Hematopoietic multipotent progenitor cell treated with erythropoietin and hydrocortisone succinate and interleukin-3 and kit ligand, for 6 days (in vitro differentiated cells): ENCODE data around the gene RRP9.

Experiments used
- DNase-seq: peaks from one replicate; pipeline ENCODE4 v3.0.0-alpha.2; 2015

RRP9 gene

GRCh38 chr3:51970606-51971300, 29.0 kb upstream of the RRP9 start:
- DNase-seq: no peak

DNA sequence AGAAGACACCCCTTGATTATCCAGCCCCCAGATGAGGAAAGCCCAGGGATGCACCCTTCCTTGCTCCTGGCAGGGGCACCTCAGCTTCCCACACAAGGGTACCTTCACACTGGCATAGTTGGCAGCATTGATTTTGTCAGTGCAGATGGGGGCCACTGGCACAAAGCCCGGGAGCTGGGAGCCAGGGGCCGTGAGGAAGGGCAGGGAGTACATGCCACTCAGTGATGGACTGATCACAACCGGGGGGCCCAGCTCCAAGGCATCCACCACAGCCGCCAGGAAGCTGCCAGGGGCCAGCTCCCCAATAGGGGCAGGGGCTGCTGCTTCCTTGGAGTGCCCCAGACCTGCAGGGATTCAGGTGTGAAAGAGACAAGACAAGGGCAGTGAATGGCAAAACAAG, 28.1 kb upstream of the RRP9 start:
- DNase-seq: no peak

GRCh38 chr3:51968883-51969678, 27.4 kb upstream of the RRP9 start:
- no peak for DNase-seq

DNA sequence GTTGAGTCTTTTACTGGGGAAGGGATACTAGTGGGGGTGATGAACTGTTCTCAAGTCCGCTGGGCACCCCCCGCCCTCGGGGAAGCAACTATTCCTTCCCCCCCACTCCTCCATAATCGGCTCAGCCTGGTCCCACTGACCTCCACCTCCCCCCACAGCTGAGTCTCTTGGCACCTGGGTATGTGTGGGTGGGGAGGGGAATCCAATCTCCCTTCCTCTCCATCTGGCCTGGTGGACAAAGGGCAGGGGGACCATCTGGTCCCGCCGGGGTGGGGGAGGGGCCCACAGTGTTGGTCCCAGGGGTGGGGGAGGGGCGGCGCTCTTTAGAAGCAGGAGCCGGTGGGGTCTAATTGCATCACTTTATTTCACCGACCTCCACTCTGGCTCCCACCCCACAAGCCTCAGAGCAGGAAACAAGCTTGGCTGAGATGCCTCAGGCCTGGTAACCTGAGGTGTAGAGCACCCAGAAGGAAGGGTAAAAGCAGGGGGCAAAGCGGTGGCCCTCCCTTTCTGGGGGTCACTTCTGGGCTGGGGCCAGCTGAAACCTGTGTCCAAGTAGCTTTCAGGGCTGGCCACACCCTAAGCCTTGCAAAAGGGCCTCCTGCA, 26.6 kb upstream of the RRP9 start:
- no peak for DNase-seq

GRCh38 chr3:51967384-51968169, 25.9 kb upstream of the RRP9 start, which contains the start of gene PCBP4:
TSS of gene PCBP4 (minus strand) at chr3:51967454. CDS start at chr3:51961240, 6,214 bp downstream.
- DNase-seq: peak; percentile 51

DNA sequence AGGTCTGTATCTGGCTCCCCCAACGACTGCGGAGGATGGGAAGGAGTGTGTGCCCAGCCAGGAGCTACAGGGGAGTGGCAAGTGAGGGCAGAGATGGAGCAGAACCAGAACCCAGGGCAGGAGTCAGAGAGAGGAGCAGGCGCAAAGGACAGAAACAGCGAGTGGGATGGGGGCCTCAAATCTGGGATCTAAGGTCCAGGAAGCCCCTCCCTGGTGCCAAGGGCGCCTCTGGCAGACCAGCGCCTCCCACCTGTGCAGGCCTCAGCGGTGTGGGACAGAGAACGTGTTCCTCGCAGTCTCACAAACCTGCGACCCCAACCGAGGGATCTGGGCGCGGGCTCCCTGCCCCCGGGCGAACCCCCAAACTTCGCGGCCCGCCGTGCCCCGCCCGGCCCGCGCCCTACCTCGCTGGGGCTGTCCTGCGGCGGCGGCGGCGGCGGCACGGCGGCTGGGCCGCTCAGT, 25.2 kb upstream of the RRP9 start:
- DNase-seq: no peak

DNA sequence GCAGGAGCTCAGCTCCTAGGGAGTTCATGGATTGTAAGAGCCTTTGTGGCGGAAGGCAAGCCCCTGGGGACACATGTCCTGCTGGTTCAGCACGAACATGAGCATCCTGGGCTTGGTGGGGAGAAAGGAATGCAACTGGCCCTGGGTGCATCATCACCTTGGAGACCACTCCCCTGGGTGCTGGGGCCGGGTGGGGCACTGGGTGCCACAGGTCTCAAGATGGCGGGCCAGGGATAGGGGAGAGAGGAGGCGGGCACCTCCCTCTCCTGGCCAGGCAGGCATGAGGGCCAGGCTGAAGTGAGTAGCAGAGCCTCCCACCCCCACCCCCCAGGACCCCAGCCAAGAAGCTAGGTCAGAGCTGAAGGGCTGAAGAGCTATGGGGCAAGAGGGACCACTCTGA, 24.8 kb upstream of the RRP9 start:
- DNase-seq: no peak

GRCh38 chr3:51966016-51966415, 24.3 kb upstream of the RRP9 start:
- DNase-seq: no peak

DNA sequence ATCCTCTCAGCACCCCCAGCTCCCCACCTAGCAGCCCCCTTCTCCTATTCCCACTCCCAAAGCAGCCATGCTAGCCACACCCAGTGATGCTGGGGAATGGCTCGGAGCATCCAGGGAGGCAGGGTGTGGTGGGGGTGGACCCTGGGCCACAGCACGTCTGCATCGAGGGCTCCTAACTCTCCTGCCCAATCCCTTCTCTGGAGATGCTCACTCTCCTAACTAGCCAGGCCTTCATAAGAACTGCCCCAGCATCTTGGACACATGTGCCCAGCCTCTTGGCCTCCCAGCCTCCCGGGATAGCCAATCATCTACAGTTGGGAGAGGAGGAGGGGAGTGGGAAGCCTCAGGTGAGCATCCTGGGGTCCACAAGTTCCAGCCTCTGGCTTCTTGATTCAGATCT, 22.8 kb upstream of the RRP9 start:
- DNase-seq: no peak

DNA sequence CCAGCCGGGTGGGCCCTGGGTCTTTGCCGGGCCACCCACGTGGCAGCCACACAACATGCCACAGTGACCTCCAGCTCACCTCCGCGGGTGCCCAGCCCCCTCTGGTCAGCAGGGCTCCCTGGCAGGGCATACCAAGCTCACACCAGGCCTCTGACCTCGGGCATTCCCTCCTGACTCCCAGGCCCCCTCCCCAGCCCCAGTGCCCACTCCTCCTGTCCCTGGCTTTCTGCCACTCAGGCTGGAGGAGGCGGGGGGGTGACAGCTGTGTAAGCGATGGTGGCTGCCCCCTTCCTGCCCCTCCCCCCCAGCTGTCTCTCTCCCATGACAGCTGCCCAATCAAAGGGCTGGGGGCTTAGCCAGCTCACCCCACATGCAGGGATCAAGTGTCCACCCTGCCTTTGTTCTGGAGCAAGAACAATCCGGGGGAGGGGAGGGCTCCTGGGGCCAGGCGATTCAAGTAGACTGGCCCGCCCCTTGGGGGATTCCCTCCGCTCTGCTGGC, 22.3 kb upstream of the RRP9 start:
- no peak for DNase-seq

DNA sequence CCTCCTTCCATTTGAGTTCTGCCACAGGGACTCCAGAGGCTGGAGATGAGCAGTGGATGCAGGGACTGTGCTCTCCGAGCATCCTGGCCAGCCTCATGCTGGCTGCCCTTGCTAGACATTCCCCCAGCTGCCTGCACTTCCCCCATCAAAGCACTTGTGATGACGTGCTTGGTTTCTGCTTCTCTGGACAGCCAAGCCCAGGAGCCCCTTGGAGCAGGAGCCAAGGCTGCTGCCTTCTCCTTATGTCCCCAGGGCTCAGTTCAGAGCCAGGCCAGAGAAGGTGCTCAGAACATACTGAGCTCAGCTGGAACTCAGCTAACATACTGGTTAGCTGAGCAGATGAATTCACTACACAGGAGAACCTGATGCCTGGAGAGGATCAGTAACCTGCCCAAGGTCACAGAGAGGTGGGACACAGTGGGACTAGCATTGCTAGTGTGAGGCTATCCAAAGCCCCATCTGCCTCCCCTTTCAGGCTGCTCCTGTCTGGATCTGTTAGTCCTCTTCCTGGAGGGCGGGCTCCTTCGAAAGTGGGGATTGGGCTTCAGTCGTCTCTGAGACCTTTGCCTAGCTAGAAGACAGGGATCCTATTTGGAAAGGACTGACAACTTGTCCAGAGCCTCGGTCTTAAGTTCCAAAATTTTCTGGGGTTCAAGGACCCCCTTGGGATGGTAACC, 21.3 kb upstream of the RRP9 start:
- DNase-seq: no peak

DNA sequence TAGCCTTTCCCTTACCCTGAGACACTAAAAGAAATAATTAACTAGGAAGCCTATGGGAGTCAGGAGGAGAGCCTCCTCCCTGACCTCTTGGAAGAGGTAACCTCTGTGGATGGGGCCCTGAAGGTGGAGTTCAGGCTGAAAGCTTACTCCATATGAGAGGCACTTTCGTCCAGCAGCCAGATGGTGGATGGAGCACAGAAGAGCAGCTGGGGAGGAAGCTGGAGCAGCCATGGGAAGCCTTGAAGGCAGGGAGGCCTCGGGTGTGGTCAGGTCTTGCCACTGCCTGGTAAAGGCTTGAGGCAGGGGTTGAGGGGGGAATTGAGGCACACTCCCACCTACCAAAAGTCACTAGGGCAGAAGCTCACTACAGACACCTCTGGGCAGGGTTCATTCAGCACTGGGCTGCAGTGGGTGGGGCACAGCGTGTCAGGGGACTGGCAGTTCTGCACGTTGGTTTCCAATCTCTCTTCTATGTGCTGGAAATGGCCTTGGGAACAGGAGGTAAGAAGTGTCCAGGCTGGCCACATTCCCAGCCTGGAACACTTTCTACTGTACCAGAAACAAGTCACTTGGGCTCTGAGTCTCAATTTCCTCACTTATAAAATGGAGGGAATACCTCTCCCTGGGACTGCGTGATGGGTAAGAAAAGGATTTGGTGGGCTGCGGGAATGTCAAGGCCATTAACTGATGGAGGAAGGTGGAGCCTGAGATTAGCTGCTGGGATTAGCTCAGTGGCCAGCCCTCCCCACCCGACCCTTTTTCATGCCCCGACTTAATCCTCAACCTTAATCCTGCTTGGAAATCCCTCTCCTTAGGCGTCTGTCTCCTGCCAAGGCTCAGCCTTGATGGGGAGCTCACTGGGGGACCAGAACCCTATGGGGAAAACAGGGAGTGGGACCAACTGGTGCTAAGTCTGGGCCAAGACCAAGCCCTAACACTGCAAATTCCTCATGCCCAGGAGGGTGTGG, 20.2 kb upstream of the RRP9 start:
- DNase-seq: no peak

DNA sequence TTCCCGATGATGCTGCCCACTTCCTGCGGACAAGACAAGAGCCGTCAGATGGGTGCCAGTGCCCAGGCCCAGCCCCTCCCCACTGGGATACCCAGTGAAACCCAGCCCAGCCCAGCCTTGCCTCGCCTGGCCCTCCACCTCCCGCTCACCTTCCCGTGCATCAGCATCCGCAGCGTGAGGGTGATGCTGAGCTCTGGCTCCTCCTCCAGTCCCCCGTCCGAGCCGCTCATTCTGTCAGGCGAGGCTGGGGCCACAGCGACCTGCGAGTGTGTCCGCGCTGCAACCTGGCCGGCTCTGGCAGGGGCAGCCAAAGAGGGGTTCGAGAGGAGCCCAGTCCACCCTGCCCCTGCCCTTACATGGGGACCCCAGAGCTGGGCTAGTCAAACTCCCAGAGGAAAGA, 19.3 kb upstream of the RRP9 start:
- no peak for DNase-seq

GRCh38 chr3:51960386-51960785, 18.7 kb upstream of the RRP9 start:
- DNase-seq: no peak

GRCh38 chr3:51959651-51960050, 17.9 kb upstream of the RRP9 start:
- DNase-seq: no peak

- DNase-seq: no peak
These were observed 17.2 kb upstream of the RRP9 start for GRCh38 chr3:51958603-51959521.

- no peak for DNase-seq
These were observed 16.0 kb upstream of the RRP9 start for GRCh38 chr3:51957520-51958205.

DNA sequence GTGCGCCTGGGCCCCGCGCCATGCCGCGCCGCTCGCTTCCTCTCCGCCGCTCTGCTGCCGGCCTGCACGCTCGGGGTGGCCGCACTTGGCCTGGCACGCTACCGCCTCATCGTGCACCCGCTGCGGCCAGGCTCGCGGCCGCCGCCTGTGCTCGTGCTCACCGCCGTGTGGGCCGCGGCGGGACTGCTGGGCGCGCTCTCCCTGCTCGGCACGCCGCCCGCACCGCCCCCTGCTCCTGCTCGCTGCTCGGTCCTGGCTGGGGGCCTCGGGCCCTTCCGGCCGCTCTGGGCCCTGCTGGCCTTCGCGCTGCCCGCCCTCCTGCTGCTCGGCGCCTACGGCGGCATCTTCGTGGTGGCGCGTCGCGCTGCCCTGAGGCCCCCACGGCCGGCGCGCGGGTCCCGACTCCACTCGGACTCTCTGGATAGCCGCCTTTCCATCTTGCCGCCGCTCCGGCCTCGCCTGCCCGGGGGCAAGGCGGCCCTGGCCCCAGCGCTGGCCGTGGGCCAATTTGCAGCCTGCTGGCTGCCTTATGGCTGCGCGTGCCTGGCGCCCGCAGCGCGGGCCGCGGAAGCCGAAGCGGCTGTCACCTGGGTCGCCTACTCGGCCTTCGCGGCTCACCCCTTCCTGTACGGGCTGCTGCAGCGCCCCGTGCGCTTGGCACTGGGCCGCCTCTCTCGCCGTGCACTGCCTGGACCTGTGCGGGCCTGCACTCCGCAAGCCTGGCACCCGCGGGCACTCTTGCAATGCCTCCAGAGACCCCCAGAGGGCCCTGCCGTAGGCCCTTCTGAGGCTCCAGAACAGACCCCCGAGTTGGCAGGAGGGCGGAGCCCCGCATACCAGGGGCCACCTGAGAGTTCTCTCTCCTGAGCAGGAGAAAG, 14.4 kb upstream of the RRP9 start:
- peak; percentile 63 for DNase-seq
